Measurements from ENCODE around the gene PDE4D. TPM values are rescaled to one million over a fixed set of nuclear protein-coding genes. Genes with fewer than 3 reads are reported as not detected.

PDE4D gene
- total and polyA plus RNA-seq, 10 of the 15 experiments (the other 5 are each of a cell fraction or from before 2014, with no cell fraction given) = 0.87 to 4.1 (median 2.2) TPM

DNA sequence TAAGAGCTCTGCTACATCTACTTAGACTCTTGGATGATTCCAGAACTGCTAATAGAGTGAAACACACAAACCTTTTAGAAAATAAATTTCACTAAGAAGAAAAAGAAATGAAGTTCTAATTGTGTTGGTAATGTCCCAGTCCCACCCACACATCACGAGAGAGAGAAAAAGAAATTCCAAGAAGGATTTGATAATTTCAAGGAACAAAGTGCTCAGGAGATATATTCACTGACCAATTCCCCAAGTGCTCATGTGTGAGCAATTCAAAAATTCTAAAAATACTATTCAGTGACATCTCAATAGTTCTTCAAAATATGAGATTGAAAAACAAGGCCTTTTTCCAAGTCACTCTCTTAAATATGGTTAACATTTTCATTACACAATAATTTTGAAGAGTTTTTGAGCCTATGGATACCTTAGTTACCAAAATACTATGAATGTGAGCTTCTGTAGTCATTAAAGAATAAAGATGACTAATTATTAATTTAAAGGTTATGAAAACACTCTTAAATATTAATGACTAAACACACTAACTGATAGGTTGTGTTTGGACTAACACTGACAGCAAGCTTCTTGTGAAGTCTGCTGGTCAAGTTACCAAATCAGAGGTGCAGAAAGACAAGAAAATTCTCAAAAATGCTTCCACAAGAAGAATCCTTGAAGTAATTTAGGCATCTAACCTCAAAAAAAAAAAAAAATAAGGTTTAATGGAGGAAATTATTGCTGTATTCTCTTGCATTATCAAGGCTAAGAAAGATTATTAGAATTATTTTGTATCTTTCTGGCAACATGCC, 245.3 kb downstream of the PDE4D start:
- no peak for DNase-seq (ENCODE audit: low read depth, low spot score)
- H2AFZ ChIP-seq (ENCODE audit: control insufficient read depth, low read depth, low read length) = no peak overlapping the region
- H4K20me1 ChIP-seq (ENCODE audit: control insufficient read depth, insufficient read depth) = no peaks in the 10 kb centered on the region
- no peak for ATAC-seq
- no peaks in the 10 kb centered on the region for H3K27me3 ChIP-seq (replicated peaks in 1 of 2; ENCODE audit: control insufficient read depth in 2 of 2, insufficient read depth in 2 of 2, low read length in 1 of 2)
- no peak overlapping the region for H3K4me3 ChIP-seq
- no peaks in the 10 kb centered on the region for H3K4me1 ChIP-seq (ENCODE audit: control insufficient read depth, insufficient read depth, low read length)
- 84% methylated on average over 1 of the region's 1 CpG for WGBS (ENCODE audit: insufficient coverage, insufficient replicate concordance, low lambda C conversion rate, missing lambda C conversion rate)
- in situ Hi-C loops (cut with MboI) = no loop called here
- BruUV-seq (replicated peaks) = no TSS peak
- no peaks in the 10 kb centered on the region for H3K9me3 ChIP-seq (replicated peaks; ENCODE audit: control insufficient read depth, insufficient read depth, low read length)
- TF ChIP-seq STAT3 (IDR thresholded peaks at IDR 0.05; ENCODE audit: low read depth, low read length) (no peak), EED (IDR thresholded peaks at IDR 0.05; ENCODE audit: low read depth) (no peak)
- TF ChIP-seq, protein P1, sequence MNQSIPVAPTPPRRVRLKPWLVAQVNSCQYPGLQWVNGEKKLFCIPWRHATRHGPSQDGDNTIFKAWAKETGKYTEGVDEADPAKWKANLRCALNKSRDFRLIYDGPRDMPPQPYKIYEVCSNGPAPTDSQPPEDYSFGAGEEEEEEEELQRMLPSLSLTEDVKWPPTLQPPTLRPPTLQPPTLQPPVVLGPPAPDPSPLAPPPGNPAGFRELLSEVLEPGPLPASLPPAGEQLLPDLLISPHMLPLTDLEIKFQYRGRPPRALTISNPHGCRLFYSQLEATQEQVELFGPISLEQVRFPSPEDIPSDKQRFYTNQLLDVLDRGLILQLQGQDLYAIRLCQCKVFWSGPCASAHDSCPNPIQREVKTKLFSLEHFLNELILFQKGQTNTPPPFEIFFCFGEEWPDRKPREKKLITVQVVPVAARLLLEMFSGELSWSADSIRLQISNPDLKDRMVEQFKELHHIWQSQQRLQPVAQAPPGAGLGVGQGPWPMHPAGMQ (IDR thresholded peaks at IDR 0.05; ENCODE audit: borderline replicate concordance) = no peak
- TF ChIP-seq, protein P2, sequence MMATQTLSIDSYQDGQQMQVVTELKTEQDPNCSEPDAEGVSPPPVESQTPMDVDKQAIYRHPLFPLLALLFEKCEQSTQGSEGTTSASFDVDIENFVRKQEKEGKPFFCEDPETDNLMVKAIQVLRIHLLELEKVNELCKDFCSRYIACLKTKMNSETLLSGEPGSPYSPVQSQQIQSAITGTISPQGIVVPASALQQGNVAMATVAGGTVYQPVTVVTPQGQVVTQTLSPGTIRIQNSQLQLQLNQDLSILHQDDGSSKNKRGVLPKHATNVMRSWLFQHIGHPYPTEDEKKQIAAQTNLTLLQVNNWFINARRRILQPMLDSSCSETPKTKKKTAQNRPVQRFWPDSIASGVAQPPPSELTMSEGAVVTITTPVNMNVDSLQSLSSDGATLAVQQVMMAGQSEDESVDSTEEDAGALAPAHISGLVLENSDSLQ (IDR thresholded peaks at IDR 0.05) = no peak
- FAIRE-seq = no peak
- H3K27ac ChIP-seq (ENCODE audit: control insufficient read depth, insufficient read depth) = no peak overlapping the region
- POLR2A ChIA-PET = no interaction called here
- SMC1A ChIA-PET (ENCODE audit: uncharacterized antibody, unreplicated experiment) = interaction anchor here (0.6 to 2.0 kb wide), 2 partner anchors 9 to 10 kb away, joined by 3 to 4 read pairs; no protein-coding TSS in a partner anchor
- H3K79me2 ChIP-seq (ENCODE audit: control insufficient read depth, insufficient read depth, low read length) = no peaks in the 10 kb centered on the region
- CTCF ChIA-PET = interaction anchor here (1.0 kb wide), 2 partner anchors 24 to 142 kb away, joined by 3 to 4 read pairs; no protein-coding TSS in a partner anchor
- no peak overlapping the region for H3K4me2 ChIP-seq (ENCODE audit: control insufficient read depth, insufficient read depth)
- RAD21 ChIA-PET (ENCODE audit: unreplicated experiment) = interaction anchor here (0.9 kb wide), 1 partner anchor 17 kb away, joined by 3 read pairs; no protein-coding TSS in a partner anchor
- intact Hi-C loops (cut with micrococcal nuclease; ENCODE audit: unreplicated experiment) = no loop called here
- H3K36me3 ChIP-seq (ENCODE audit: control insufficient read depth in 2 of 2, insufficient read depth in 2 of 2, low read length in 1 of 2) = no peaks in the 10 kb centered on the region
- no peak overlapping the region for H3K9ac ChIP-seq (ENCODE audit: control insufficient read depth, insufficient read depth, low read length)

All from GM12878 (cell line).